Peyer's patch (tissue), 4 donors: ENCODE measurements around the gene PSME2. TPM values are rescaled to one million over a fixed set of nuclear protein-coding genes. Genes with fewer than 3 reads are reported as not detected.

Experiments used
- DNase-seq, 3 donors: peaks; one replicate each; pipeline ENCODE4 v3.0.0-alpha.2; 2017 to 2019
- H3K27ac ChIP-seq, 4 donors: fragments of 200-600 bp; sonication (generic); one replicate each; pipeline ENCODE4 v1.5.1; 2016 to 2019
- H3K27me3 ChIP-seq, 2 donors: fragments of 200-600 bp; sonication (generic); one replicate each; pipeline ENCODE4 v1.5.1; 2019
- H3K36me3 ChIP-seq, 3 donors: fragments of 200-600 bp; sonication (generic); one replicate each; pipeline ENCODE4 v1.5.1; 2016 to 2019
- H3K4me1 ChIP-seq, 4 donors: fragments of 200-600 bp; sonication (generic); one replicate each; pipeline ENCODE4 v1.5.1; 2016 to 2019
- H3K4me3 ChIP-seq, 4 donors: fragments of 200-600 bp; sonication (generic); 1 replicate in 3 of 4; 2 replicates in 1 of 4; pipeline ENCODE4 v1.5.1; 2016 to 2019; ENCODE audit warnings: mild to moderate bottlenecking in 1 of 4
- H3K9me3 ChIP-seq, 4 donors: fragments of 200-600 bp; sonication (generic); one replicate each; pipeline ENCODE4 v1.5.1; 2016 to 2019; ENCODE audit warnings: mild to moderate bottlenecking in 1 of 4
- POLR2A ChIP-seq, 2 donors: fragments of 450-650 bp; IDR thresholded peaks; one replicate each; pipeline ENCODE4 v1.5.1; 2017; ENCODE audit warnings: antibody characterized with exemption in 2 of 2, mild to moderate bottlenecking in 2 of 2, moderate library complexity in 2 of 2
- total RNA-seq, 4 donors: library from RNA; depleted of rRNA; stranded (reverse); fragments of >200 nt; gene quantifications; one replicate each; pipeline ENCODE4 v1.1.0, GENCODE V29; 2016
- TF ChIP-seq, protein P1 (sequence below), 6 experiments: fragments of 450-650 bp in 4 of 6; fragments of 200-600 bp in 2 of 6; sonication (generic) in 1 of 6; IDR thresholded peaks; one replicate each; pipeline ENCODE4 v1.5.1; 2017 to 2019; ENCODE audit warnings: antibody characterized with exemption in 6 of 6, mild to moderate bottlenecking in 3 of 6, moderate library complexity in 1 of 6

PSME2 gene
- total RNA-seq, 4 donors from 2014 or later, result 119 to 258 (median 162) TPM

DNA sequence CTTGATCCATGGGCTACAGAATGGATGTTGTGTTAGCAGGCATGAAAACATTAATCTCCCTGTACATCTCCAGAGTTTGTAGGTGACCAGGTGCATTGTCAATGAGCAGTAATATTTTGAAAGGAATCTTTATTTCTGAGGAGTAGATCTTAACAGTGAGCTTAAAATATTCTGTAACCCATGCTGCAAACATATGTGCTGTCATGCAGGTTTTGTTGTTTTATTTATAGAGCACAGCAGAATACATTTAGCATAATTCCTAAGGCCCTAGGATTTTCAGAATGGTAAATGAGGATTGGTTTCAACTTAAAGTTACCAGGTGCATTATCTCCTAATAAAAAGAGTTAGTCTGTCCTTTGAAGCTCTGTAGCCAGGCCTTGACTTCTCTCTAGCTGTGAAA, 19.5 kb downstream of the PSME2 start:
- no peaks in the 10 kb centered on the region for H3K4me1 ChIP-seq
- no peak for TF ChIP-seq POLR2A (IDR thresholded peaks at IDR 0.05)
- TF ChIP-seq, protein P1, sequence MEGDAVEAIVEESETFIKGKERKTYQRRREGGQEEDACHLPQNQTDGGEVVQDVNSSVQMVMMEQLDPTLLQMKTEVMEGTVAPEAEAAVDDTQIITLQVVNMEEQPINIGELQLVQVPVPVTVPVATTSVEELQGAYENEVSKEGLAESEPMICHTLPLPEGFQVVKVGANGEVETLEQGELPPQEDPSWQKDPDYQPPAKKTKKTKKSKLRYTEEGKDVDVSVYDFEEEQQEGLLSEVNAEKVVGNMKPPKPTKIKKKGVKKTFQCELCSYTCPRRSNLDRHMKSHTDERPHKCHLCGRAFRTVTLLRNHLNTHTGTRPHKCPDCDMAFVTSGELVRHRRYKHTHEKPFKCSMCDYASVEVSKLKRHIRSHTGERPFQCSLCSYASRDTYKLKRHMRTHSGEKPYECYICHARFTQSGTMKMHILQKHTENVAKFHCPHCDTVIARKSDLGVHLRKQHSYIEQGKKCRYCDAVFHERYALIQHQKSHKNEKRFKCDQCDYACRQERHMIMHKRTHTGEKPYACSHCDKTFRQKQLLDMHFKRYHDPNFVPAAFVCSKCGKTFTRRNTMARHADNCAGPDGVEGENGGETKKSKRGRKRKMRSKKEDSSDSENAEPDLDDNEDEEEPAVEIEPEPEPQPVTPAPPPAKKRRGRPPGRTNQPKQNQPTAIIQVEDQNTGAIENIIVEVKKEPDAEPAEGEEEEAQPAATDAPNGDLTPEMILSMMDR (IDR thresholded peaks at IDR 0.05), result no peak
- H3K27me3 ChIP-seq, result no peaks in the 10 kb centered on the region
- H3K36me3 ChIP-seq, result peaks cover 0 to 27% (median 0%) of the 10 kb centered on the region in 3 donors
- no peak overlapping the region for H3K4me3 ChIP-seq
- no peak for DNase-seq
- H3K9me3 ChIP-seq, result no peaks in the 10 kb centered on the region
- no peak overlapping the region for H3K27ac ChIP-seq

DNA sequence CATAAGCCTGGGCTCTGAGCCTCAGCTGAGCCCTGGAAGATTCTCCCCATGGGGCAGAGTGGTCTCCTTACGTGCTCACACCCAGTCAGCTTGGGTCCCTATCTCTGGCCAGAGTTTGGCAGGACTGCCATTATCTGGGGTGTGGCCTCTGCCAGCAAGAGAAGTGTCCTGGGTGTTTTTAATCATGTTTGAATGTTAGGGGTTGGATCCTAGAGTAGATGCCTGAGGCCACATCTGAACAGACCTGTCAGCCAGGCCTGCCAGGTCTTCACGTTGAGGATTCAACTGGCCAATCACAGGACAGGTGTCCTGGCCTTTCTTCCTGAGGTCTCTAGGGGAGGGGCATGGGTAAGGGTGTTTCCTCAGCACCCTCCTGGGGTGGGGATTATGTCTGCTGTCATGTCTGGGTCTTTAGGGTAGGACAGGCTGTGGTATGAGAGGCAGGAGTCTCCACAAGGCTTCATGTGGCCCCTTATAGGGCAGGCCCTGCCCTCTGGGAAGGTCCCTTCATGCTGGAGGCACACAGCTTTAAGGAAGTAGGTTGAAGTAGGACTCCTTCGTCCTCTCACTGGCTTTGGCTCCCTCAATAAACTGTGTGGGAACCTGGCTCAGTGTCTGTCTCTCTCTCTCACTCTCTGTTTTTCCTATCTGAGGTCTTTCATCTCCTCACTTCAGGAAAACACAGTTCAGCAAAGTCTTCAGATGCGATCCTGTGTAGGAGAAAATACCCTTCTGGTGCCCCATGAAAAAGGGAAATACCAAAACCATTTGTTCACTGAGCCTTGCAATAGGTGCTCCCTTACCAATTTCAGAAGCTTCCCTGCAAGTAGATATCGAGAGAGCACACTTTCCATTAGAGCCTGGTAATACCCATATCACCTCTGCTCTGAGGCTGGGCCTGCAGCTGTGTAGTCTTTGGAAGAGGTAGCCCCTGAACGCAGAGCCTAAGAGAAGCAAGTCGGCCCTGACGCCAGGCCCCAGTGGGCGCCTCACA, 22.7 kb downstream of the PSME2 start:
- no peak for TF ChIP-seq POLR2A (IDR thresholded peaks at IDR 0.05)
- TF ChIP-seq, protein P1 (IDR thresholded peaks at IDR 0.05), result no peak
- no peaks in the 10 kb centered on the region for H3K9me3 ChIP-seq
- H3K27me3 ChIP-seq, result no peaks in the 10 kb centered on the region
- no peak for DNase-seq
- H3K36me3 ChIP-seq, result peaks cover 0 to 60% (median 3%) of the 10 kb centered on the region in 3 donors
- no peak overlapping the region for H3K4me3 ChIP-seq
- peak overlapping the region in 1 of 4 donors; percentile 52 for H3K27ac ChIP-seq
- no peaks in the 10 kb centered on the region for H3K4me1 ChIP-seq

DNA sequence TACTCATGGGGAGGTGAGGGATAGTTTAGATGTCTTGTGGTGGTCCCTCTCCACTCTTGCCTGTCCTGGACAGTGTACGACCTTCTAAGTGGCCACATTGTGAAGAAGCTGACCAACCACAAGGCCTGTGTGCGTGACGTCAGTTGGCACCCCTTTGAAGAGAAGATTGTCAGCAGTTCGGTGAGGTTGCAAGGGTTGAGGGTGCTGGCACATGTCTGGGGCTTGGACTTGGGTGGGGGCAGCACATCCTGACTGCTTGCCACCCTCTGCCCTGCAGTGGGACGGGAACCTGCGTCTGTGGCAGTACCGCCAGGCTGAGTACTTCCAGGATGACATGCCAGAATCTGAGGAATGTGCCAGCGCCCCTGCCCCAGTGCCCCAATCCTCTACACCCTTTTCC, 23.5 kb downstream of the PSME2 start:
- no peak for TF ChIP-seq POLR2A (IDR thresholded peaks at IDR 0.05)
- H3K27me3 ChIP-seq, result no peaks in the 10 kb centered on the region
- H3K4me3 ChIP-seq, result no peak overlapping the region
- DNase-seq, result no peak
- no peaks in the 10 kb centered on the region for H3K9me3 ChIP-seq
- peak overlapping the region in 1 of 4 donors; percentile 18 for H3K27ac ChIP-seq
- peaks cover 0 to 68% (median 3%) of the 10 kb centered on the region in 3 donors for H3K36me3 ChIP-seq
- H3K4me1 ChIP-seq, result no peaks in the 10 kb centered on the region

DNA sequence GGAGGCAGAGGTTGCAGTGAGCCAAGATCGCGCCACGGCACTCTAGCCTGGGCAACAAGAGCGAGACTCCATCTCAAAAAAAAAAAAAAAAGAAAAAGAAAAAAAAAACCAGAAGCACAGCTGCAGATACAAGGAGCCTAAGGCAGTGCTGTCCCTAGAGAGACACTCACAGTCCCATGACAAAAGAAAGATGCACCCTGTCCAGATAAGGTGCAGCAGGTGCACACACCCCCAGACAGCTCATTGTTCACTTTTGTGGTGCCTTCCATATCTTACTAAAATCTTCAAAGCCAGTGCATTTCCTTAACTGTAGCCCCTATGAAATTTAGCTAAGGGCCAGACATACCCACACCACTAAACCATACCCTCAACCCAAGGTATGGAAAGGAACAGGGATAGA, 24.0 kb downstream of the PSME2 start:
- DNase-seq, result no peak
- H3K36me3 ChIP-seq, result peaks cover 0 to 73% (median 3%) of the 10 kb centered on the region in 3 donors
- no peaks in the 10 kb centered on the region for H3K9me3 ChIP-seq
- no peak overlapping the region for H3K4me3 ChIP-seq
- H3K27me3 ChIP-seq, result no peaks in the 10 kb centered on the region
- peaks cover 0 to under 1% (median 0%) of the 10 kb centered on the region in 4 donors for H3K4me1 ChIP-seq
- TF ChIP-seq POLR2A (IDR thresholded peaks at IDR 0.05), result no peak
- TF ChIP-seq, protein P1 (IDR thresholded peaks at IDR 0.05), result no peak
- peak overlapping the region in 1 of 4 donors; percentile 31 for H3K27ac ChIP-seq

DNA sequence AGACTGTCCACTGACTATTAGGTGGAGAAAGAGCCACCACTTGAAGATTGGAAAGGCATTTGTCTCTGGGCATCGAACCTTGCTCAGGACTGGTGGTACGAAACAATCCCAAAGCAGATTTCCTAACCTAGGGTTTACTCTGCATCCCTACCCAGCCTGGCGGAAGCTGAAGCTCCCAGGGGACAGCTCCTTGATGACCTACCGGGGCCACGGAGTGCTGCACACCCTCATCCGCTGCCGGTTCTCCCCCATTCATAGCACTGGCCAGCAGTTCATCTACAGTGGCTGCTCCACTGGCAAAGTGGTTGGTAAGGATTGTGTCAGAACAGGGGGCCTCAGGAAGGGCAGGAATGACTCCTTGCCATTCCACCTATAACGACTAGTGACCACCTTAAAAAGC, 25.2 kb downstream of the PSME2 start:
- DNase-seq, result no peak
- H3K27ac ChIP-seq, result no peak overlapping the region
- H3K4me3 ChIP-seq, result no peak overlapping the region
- TF ChIP-seq, protein P1 (IDR thresholded peaks at IDR 0.05), result no peak
- TF ChIP-seq POLR2A (IDR thresholded peaks at IDR 0.05), result no peak
- no peaks in the 10 kb centered on the region for H3K9me3 ChIP-seq
- H3K36me3 ChIP-seq, result peaks cover 0 to 80% (median 3%) of the 10 kb centered on the region in 3 donors
- H3K27me3 ChIP-seq, result no peaks in the 10 kb centered on the region
- H3K4me1 ChIP-seq, result peaks cover 0 to 12% (median 2%) of the 10 kb centered on the region in 4 donors

DNA sequence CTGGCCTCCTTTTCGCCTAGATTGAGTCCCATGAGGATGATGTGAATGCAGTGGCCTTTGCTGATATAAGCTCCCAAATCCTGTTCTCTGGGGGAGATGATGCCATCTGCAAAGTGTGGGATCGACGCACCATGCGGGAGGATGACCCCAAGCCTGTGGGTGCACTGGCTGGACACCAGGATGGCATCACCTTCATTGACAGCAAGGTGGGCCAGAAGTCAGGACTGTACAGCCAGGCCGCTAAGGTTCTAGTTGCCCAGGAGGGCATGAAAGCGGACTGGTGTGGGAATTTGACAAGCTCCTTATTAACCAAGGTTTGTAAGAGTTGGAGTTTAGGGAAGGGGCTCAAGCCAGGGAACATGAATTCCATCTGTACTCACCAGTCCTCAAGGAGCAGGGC, 26.7 kb downstream of the PSME2 start:
- peaks cover 0 to 80% (median 3%) of the 10 kb centered on the region in 3 donors for H3K36me3 ChIP-seq
- DNase-seq, result no peak

More for the DNA sequence above, 26.7 kb downstream of the PSME2 start:
- Histone ChIP-seq H3K27ac (no peak overlapping the region), H3K4me3 (no peak overlapping the region), H3K9me3 (no peaks in the 10 kb centered on the region), H3K27me3 (no peaks in the 10 kb centered on the region), H3K4me1 (peaks cover 0 to 21% (median 8%) of the 10 kb centered on the region in 4 donors)
- TF ChIP-seq POLR2A (IDR thresholded peaks at IDR 0.05), result no peak
